ENCODE measurements around the gene PDZRN3.

PDZRN3 gene

GRCh38 chr3:73409138-73409763 is 215.5 kb downstream of the PDZRN3 start:
- no peak for DNase-seq

GRCh38 chr3:73408634-73409033 is 216.1 kb downstream of the PDZRN3 start:
- DNase-seq = no peak

- no peak for DNase-seq
These were observed 217.2 kb downstream of the PDZRN3 start for GRCh38 chr3:73407577-73407976.

GRCh38 chr3:73405853-73406252 is 218.9 kb downstream of the PDZRN3 start:
- no peak for DNase-seq

- DNase-seq = no peak
These were observed 219.7 kb downstream of the PDZRN3 start for GRCh38 chr3:73405000-73405399.

- no peak for DNase-seq
These were observed 220.3 kb downstream of the PDZRN3 start for GRCh38 chr3:73404435-73404834.

GRCh38 chr3:73403444-73403843 is 221.3 kb downstream of the PDZRN3 start:
- DNase-seq = no peak

- DNase-seq = no peak
These were observed 223.0 kb downstream of the PDZRN3 start for GRCh38 chr3:73401616-73402279.

GRCh38 chr3:73401059-73401458 is 223.7 kb downstream of the PDZRN3 start:
- DNase-seq = no peak

- no peak for DNase-seq
These were observed 225.0 kb downstream of the PDZRN3 start for GRCh38 chr3:73399666-73400253.

GRCh38 chr3:73399106-73399505 is 225.6 kb downstream of the PDZRN3 start:
- DNase-seq = no peak

GRCh38 chr3:73398084-73398483 is 226.7 kb downstream of the PDZRN3 start:
- no peak for DNase-seq

GRCh38 chr3:73394240-73394639 is 230.5 kb downstream of the PDZRN3 start:
- DNase-seq = no peak

- no peak for DNase-seq
These were observed 231.7 kb downstream of the PDZRN3 start for GRCh38 chr3:73393005-73393404.

- DNase-seq = no peak
These were observed 232.8 kb downstream of the PDZRN3 start for GRCh38 chr3:73391984-73392383.

GRCh38 chr3:73389928-73390327 is 234.8 kb downstream of the PDZRN3 start:
- DNase-seq = no peak

- DNase-seq = no peak
These were observed 235.5 kb downstream of the PDZRN3 start for GRCh38 chr3:73389117-73389813.

GRCh38 chr3:73385568-73385967 is 239.2 kb downstream of the PDZRN3 start:
- no peak for DNase-seq

- DNase-seq = no peak
These were observed 240.4 kb downstream of the PDZRN3 start for GRCh38 chr3:73384091-73384906.

GRCh38 chr3:73383470-73384049 is 241.2 kb downstream of the PDZRN3 start:
- DNase-seq = no peak

- no peak for DNase-seq
These were observed 243.2 kb downstream of the PDZRN3 start for GRCh38 chr3:73381551-73381950.

GRCh38 chr3:73380735-73381532 is 243.8 kb downstream of the PDZRN3 start:
- no peak for DNase-seq

Measured in NCI-H1930 (cell line).